WTC11 (cell line): ENCODE measurements around the gene CABCOCO1. TPM values are rescaled to one million over a fixed set of nuclear protein-coding genes. Genes with fewer than 3 reads are reported as not detected.

Source experiments
- ATAC-seq: fragments of 200-7000 bp; cut with Tn5 transposase; 2 replicates; pipeline ENCODE4 v1.10.0; 2021; ENCODE audit warnings: mild to moderate bottlenecking, moderate library complexity
- CTCF ChIA-PET: fragments of 300-600 bp; sonication (Branson Sonifier 250); formaldehyde crosslinking; loops from one replicate; lab custom pipeline; 2021; ENCODE audit warnings: antibody characterized with exemption; lab: Charles Lee
- POLR2A ChIA-PET: fragments of 350-600 bp; sonication (Branson Sonifier 250); formaldehyde crosslinking; loops from one replicate; lab custom pipeline; 2021; ENCODE audit warnings: antibody characterized with exemption; lab: Charles Lee
- DNase-seq: peaks from one replicate; pipeline ENCODE4 v3.0.0; 2021; ENCODE audit warnings: low spot score
- H3K27ac Mint-ChIP-seq: 2 replicates; pipeline ENCODE4 v1.8.0; 2021; ENCODE audit warnings: mixed read lengths
- H3K27me3 Mint-ChIP-seq: 2 replicates; pipeline ENCODE4 v1.8.0; 2021; ENCODE audit warnings: low read depth, mild to moderate bottlenecking, moderate library complexity, mixed read lengths
- H3K36me3 Mint-ChIP-seq: 2 replicates; pipeline ENCODE4 v1.8.0; 2021; ENCODE audit warnings: mixed read lengths
- H3K4me1 Mint-ChIP-seq: 2 replicates; pipeline ENCODE4 v1.8.0; 2022; ENCODE audit warnings: mixed read lengths
- H3K4me3 Mint-ChIP-seq: 2 replicates; pipeline ENCODE4 v1.8.0; 2021; ENCODE audit warnings: mild to moderate bottlenecking, moderate library complexity, mixed read lengths
- H3K9me3 Mint-ChIP-seq: 2 replicates; pipeline ENCODE4 v1.8.0; 2021; ENCODE audit warnings: mixed read lengths
- GABPB1 ChIP-seq: sonication (generic); formaldehyde crosslinking; IDR thresholded peaks from 2 replicates; pipeline ENCODE4 v1.8.1; 2023; ENCODE audit warnings: mild to moderate bottlenecking, missing genetic modification reagents
- JUN ChIP-seq: sonication (generic); formaldehyde crosslinking; IDR thresholded peaks from 2 replicates; pipeline ENCODE4 v1.8.0; 2023; ENCODE audit warnings: mild to moderate bottlenecking, missing genetic modification reagents
- NFE2L1 ChIP-seq: sonication (generic); formaldehyde crosslinking; IDR thresholded peaks from 2 replicates; pipeline ENCODE4 v1.8.1; 2023; ENCODE audit warnings: missing genetic modification reagents
- NR1H2 ChIP-seq: sonication (generic); formaldehyde crosslinking; IDR thresholded peaks from 2 replicates; pipeline ENCODE4 v1.9.0; 2021; ENCODE audit warnings: mild to moderate bottlenecking, moderate library complexity, missing genetic modification reagents
- RELA ChIP-seq: sonication (generic); formaldehyde crosslinking; IDR thresholded peaks from 2 replicates; pipeline ENCODE4 v1.8.1; 2022; ENCODE audit warnings: missing genetic modification reagents, mild to moderate bottlenecking, borderline replicate concordance
- ZNF219 ChIP-seq: sonication (generic); formaldehyde crosslinking; IDR thresholded peaks from 2 replicates; pipeline ENCODE4 v1.8.0; 2023; ENCODE audit warnings: missing genetic modification reagents, mild to moderate bottlenecking, borderline replicate concordance
- ZNF232 ChIP-seq: sonication (generic); formaldehyde crosslinking; IDR thresholded peaks from 2 replicates; pipeline ENCODE4 v1.8.0; 2022; ENCODE audit warnings: mild to moderate bottlenecking, missing genetic modification reagents
- ZNF263 ChIP-seq: sonication (generic); formaldehyde crosslinking; IDR thresholded peaks from 2 replicates; pipeline ENCODE4 v1.8.1; 2022; ENCODE audit warnings: low read depth, mild to moderate bottlenecking, moderate library complexity, missing genetic modification reagents
- ZNF416 ChIP-seq: fragments of 250-450 bp; sonication (Bioruptor Pico); IDR thresholded peaks from 2 replicates; pipeline ENCODE4 v1.9.0; 2021; ENCODE audit warnings: mild to moderate bottlenecking, inconsistent platforms
- total RNA-seq: library from RNA; stranded (reverse); gene quantifications from 3 replicates; pipeline ENCODE4 v1.2.3, GENCODE V29; 2021
- TF ChIP-seq, protein P1 (sequence below): sonication (generic); formaldehyde crosslinking; IDR thresholded peaks from 2 replicates; pipeline ENCODE4 v1.8.1; 2023; ENCODE audit warnings: mild to moderate bottlenecking, missing genetic modification reagents, borderline replicate concordance
- TF ChIP-seq, protein P2 (sequence below): fragments of 250-450 bp; sonication (Bioruptor Pico); IDR thresholded peaks from 2 replicates; pipeline ENCODE4 v2.1.2; 2022; ENCODE audit warnings: mild to moderate bottlenecking, moderate library complexity
- TF ChIP-seq, protein P3 (sequence below): sonication (generic); formaldehyde crosslinking; conservative IDR thresholded peaks from 2 replicates; pipeline ENCODE4 v1.8.1; 2023; ENCODE audit warnings: mild to moderate bottlenecking, low read depth, missing genetic modification reagents, moderate library complexity
- TF ChIP-seq, protein P4 (sequence below): sonication (generic); formaldehyde crosslinking; IDR thresholded peaks from 2 replicates; pipeline ENCODE4 v1.8.1; 2023; ENCODE audit warnings: mild to moderate bottlenecking, missing genetic modification reagents
- TF ChIP-seq, protein P5 (sequence below): fragments of 250-450 bp; sonication (Bioruptor Pico); conservative IDR thresholded peaks from 2 replicates; pipeline ENCODE4 v1.9.0; 2021; ENCODE audit warnings: mild to moderate bottlenecking
- TF ChIP-seq, protein P6 (sequence below): sonication (generic); formaldehyde crosslinking; IDR thresholded peaks from 2 replicates; pipeline ENCODE4 v1.8.1; 2022; ENCODE audit warnings: low read depth, mild to moderate bottlenecking, moderate library complexity, missing genetic modification reagents, borderline replicate concordance

The CABCOCO1 gene
- total RNA-seq, 1 experiment from 2014 or later: not detected

DNA sequence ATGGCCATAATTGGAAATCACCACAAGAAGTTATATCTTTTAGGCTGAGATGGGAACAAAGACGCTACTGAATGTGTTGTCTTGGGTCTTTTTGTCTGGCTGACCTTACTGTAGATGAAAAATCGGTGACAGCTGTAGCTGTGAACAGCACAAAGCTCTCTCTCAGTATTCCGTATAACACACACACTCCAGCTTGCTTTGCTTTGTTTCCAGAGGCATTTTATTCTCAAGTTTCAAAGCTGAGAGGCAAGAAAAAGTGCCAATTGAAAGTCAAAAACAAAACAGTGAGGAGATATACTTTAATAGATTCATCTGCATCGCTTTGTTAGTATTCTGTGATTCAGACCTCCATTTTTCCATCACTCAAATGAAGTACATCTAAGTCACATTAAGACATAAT, 39.6 kb upstream of the CABCOCO1 start (continued):
- TF ChIP-seq, protein P1, sequence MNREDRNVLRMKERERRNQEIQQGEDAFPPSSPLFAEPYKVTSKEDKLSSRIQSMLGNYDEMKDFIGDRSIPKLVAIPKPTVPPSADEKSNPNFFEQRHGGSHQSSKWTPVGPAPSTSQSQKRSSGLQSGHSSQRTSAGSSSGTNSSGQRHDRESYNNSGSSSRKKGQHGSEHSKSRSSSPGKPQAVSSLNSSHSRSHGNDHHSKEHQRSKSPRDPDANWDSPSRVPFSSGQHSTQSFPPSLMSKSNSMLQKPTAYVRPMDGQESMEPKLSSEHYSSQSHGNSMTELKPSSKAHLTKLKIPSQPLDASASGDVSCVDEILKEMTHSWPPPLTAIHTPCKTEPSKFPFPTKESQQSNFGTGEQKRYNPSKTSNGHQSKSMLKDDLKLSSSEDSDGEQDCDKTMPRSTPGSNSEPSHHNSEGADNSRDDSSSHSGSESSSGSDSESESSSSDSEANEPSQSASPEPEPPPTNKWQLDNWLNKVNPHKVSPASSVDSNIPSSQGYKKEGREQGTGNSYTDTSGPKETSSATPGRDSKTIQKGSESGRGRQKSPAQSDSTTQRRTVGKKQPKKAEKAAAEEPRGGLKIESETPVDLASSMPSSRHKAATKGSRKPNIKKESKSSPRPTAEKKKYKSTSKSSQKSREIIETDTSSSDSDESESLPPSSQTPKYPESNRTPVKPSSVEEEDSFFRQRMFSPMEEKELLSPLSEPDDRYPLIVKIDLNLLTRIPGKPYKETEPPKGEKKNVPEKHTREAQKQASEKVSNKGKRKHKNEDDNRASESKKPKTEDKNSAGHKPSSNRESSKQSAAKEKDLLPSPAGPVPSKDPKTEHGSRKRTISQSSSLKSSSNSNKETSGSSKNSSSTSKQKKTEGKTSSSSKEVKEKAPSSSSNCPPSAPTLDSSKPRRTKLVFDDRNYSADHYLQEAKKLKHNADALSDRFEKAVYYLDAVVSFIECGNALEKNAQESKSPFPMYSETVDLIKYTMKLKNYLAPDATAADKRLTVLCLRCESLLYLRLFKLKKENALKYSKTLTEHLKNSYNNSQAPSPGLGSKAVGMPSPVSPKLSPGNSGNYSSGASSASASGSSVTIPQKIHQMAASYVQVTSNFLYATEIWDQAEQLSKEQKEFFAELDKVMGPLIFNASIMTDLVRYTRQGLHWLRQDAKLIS: no peak
- TF ChIP-seq NFE2L1 (CRISPR knock-in tag) (no peak), ZNF219 (CRISPR knock-in tag) (no peak), NR1H2 (no peak)
- TF ChIP-seq, protein P2, sequence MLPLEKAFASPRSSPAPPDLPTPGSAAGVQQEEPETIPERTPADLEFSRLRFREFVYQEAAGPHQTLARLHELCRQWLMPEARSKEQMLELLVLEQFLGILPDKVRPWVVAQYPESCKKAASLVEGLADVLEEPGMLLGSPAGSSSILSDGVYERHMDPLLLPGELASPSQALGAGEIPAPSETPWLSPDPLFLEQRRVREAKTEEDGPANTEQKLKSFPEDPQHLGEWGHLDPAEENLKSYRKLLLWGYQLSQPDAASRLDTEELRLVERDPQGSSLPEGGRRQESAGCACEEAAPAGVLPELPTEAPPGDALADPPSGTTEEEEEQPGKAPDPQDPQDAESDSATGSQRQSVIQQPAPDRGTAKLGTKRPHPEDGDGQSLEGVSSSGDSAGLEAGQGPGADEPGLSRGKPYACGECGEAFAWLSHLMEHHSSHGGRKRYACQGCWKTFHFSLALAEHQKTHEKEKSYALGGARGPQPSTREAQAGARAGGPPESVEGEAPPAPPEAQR (CRISPR knock-in tag): no peak
- TF ChIP-seq, all 79 proteins: peak for 0

DNA sequence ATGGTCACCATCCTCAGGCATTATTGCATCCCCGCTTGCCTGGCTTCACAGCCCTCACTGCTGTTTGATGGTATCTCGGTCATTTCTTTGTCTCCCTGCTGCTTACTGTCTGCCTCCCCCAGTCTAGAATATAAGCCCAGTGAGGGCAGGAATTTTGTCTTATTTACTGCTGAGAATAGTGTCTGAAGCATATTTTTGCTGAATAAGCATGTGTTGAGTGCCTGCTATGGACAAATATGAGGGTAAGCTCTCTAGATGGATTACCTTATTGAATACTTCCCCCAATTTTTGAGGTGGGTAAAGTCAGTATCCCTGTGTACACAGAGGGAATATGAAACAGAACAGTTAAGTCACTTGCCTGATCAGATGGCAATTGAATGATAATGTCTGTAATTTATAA, 36.5 kb upstream of the CABCOCO1 start:
- ATAC-seq: no peak

DNA sequence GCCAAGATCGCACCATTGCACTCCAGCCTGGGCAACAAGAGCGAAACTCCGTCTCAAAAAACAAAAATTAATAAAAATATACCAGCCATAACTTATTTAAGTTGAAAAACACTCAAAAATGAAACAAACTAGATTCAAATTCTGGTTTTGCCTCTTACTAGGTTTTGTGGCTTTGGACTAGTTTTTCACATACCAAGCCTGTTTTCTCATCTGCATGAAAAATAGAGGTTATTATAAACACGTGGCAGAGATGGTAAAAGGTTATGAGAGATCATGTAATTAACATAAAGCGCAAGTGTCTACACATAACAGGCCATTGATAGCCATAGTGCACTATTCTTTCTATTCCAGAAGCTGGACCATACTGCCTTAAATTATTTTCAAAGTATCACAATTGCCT, 35.5 kb upstream of the CABCOCO1 start:
- Mint-ChIP-seq H3K36me3 (no peaks in the 10 kb centered on the region), H3K4me3 (no peak overlapping the region), H3K27ac (no peak overlapping the region), H3K9me3 (no peaks in the 10 kb centered on the region), H3K4me1 (peaks cover 22% of the 10 kb centered on the region), H3K27me3 (no peaks in the 10 kb centered on the region)
- ATAC-seq (no peak), DNase-seq (no peak)
- ChIA-PET CTCF (no interaction called here), POLR2A (no interaction called here)
- TF ChIP-seq, protein P3, sequence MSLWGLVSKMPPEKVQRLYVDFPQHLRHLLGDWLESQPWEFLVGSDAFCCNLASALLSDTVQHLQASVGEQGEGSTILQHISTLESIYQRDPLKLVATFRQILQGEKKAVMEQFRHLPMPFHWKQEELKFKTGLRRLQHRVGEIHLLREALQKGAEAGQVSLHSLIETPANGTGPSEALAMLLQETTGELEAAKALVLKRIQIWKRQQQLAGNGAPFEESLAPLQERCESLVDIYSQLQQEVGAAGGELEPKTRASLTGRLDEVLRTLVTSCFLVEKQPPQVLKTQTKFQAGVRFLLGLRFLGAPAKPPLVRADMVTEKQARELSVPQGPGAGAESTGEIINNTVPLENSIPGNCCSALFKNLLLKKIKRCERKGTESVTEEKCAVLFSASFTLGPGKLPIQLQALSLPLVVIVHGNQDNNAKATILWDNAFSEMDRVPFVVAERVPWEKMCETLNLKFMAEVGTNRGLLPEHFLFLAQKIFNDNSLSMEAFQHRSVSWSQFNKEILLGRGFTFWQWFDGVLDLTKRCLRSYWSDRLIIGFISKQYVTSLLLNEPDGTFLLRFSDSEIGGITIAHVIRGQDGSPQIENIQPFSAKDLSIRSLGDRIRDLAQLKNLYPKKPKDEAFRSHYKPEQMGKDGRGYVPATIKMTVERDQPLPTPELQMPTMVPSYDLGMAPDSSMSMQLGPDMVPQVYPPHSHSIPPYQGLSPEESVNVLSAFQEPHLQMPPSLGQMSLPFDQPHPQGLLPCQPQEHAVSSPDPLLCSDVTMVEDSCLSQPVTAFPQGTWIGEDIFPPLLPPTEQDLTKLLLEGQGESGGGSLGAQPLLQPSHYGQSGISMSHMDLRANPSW (CRISPR knock-in tag): no peak
- TF ChIP-seq, protein P4, sequence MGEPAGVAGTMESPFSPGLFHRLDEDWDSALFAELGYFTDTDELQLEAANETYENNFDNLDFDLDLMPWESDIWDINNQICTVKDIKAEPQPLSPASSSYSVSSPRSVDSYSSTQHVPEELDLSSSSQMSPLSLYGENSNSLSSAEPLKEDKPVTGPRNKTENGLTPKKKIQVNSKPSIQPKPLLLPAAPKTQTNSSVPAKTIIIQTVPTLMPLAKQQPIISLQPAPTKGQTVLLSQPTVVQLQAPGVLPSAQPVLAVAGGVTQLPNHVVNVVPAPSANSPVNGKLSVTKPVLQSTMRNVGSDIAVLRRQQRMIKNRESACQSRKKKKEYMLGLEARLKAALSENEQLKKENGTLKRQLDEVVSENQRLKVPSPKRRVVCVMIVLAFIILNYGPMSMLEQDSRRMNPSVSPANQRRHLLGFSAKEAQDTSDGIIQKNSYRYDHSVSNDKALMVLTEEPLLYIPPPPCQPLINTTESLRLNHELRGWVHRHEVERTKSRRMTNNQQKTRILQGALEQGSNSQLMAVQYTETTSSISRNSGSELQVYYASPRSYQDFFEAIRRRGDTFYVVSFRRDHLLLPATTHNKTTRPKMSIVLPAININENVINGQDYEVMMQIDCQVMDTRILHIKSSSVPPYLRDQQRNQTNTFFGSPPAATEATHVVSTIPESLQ (CRISPR knock-in tag): no peak
- TF ChIP-seq ZNF416: no peak
- no peak for TF ChIP-seq GABPB1 (CRISPR knock-in tag)
- no peak for TF ChIP-seq JUN (CRISPR knock-in tag)
- TF ChIP-seq ZNF232 (CRISPR knock-in tag): no peak

More for the DNA sequence above, 36.5 kb upstream of the CABCOCO1 start:
- no peaks in the 10 kb centered on the region for H3K27me3 Mint-ChIP-seq
- TF ChIP-seq, protein P4 (CRISPR knock-in tag): no peak
- TF ChIP-seq ZNF263 (CRISPR knock-in tag) (no peak), RELA (CRISPR knock-in tag) (no peak)
- TF ChIP-seq, protein P5, sequence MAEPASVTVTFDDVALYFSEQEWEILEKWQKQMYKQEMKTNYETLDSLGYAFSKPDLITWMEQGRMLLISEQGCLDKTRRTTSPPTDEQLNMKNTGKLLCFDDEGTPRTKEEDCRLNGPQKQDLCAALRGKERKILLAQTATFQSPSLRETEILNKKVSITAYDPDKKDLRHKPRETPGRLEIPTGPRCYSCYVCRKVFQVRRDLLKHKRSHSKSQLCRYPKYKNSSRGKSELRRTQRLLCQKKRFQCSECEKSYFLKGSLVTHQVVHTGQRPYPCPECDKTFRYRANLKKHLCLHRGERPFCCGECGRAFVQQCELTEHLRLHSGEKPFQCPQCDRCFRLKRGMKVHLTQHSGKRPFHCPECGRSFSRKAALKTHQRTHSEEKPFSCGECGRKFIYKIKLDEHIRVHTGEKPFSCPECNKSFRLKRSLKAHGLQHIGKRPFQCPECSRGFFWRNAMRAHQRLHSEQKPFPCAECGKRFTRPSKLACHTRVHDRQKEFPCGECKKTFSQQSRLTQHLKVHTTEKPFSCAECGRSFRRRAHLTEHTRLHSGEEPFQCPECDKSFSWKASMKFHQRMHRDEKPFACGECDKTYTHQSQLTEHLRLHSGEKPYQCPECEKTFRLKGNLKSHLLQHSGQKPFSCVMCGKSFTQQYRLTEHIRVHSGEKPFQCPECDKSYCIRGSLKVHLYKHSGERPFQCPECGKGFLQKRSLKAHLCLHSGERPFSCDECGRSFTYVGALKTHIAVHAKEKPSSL (CRISPR knock-in tag): no peak
- TF ChIP-seq, protein P6, sequence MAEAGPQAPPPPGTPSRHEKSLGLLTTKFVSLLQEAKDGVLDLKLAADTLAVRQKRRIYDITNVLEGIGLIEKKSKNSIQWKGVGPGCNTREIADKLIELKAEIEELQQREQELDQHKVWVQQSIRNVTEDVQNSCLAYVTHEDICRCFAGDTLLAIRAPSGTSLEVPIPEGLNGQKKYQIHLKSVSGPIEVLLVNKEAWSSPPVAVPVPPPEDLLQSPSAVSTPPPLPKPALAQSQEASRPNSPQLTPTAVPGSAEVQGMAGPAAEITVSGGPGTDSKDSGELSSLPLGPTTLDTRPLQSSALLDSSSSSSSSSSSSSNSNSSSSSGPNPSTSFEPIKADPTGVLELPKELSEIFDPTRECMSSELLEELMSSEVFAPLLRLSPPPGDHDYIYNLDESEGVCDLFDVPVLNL: no peak
- ChIA-PET POLR2A (no interaction called here), CTCF (no interaction called here)
- H3K4me1 Mint-ChIP-seq: peaks cover 21% of the 10 kb centered on the region
- no peak for DNase-seq
- H3K9me3 Mint-ChIP-seq: no peaks in the 10 kb centered on the region
- no peaks in the 10 kb centered on the region for H3K36me3 Mint-ChIP-seq
- no peak overlapping the region for H3K27ac Mint-ChIP-seq
- no peak overlapping the region for H3K4me3 Mint-ChIP-seq
